Measurements from ENCODE around the gene CCDC149.

DNA sequence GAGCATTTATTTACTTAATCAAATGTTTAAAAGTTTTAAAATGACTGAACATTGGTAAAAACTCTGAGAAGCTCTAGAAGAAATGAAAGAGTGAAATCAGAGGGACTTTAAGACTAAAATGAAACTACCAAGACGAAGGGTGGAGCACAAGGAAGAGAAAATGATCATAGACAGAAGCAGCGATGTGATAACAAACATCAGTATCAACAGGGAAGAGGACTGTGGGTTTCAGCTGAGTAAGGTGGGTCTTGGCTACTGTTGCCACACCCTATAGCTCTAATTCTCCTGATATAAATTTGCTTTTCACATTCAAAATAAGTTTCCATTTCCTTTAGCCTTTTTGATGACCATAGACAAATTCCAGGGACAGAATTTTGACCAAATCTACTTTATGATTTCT is 99.1 kb downstream of the CCDC149 start:
- TF ChIP-seq, protein P1, sequence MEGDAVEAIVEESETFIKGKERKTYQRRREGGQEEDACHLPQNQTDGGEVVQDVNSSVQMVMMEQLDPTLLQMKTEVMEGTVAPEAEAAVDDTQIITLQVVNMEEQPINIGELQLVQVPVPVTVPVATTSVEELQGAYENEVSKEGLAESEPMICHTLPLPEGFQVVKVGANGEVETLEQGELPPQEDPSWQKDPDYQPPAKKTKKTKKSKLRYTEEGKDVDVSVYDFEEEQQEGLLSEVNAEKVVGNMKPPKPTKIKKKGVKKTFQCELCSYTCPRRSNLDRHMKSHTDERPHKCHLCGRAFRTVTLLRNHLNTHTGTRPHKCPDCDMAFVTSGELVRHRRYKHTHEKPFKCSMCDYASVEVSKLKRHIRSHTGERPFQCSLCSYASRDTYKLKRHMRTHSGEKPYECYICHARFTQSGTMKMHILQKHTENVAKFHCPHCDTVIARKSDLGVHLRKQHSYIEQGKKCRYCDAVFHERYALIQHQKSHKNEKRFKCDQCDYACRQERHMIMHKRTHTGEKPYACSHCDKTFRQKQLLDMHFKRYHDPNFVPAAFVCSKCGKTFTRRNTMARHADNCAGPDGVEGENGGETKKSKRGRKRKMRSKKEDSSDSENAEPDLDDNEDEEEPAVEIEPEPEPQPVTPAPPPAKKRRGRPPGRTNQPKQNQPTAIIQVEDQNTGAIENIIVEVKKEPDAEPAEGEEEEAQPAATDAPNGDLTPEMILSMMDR (conservative IDR thresholded peaks at IDR 0.05; ENCODE audit: low read depth, low read length) = no peak
- no peak for TF ChIP-seq EZH2phosphoT487 (IDR thresholded peaks at IDR 0.05; ENCODE audit: borderline replicate concordance, low read length)
